NCI-H1105 (cell line): ENCODE measurements around the gene NHS.

ENCODE experiments used
- DNase-seq: peaks from one replicate; lab custom pipeline; 2025; lab: John Stamatoyannopoulos, UW

The NHS gene

GRCh38 chrX:17736856-17737709, 362.1 kb downstream of the NHS start, which contains the start of gene SCML1:
TSS of gene SCML1 (plus strand) at chrX:17737493. CDS start at chrX:17744187, 6,694 bp downstream.
- peak; percentile 95 for DNase-seq

- no peak for DNase-seq
Observed at GRCh38 chrX:17737710-17737985, 362.6 kb downstream of the NHS start.

GRCh38 chrX:17737986-17738713, 363.1 kb downstream of the NHS start:
- DNase-seq = peak; percentile 14

GRCh38 chrX:17738737-17739535, 363.9 kb downstream of the NHS start:
- no peak for DNase-seq

GRCh38 chrX:17740137-17741122, 365.4 kb downstream of the NHS start:
- no peak for DNase-seq

GRCh38 chrX:17741123-17741511, 366.1 kb downstream of the NHS start:
- DNase-seq = no peak

GRCh38 chrX:17743913-17744312, 368.9 kb downstream of the NHS start:
- DNase-seq = no peak

- DNase-seq = no peak
Observed at GRCh38 chrX:17744896-17745523, 370.0 kb downstream of the NHS start.

GRCh38 chrX:17747692-17748091, 372.7 kb downstream of the NHS start:
- no peak for DNase-seq

- DNase-seq = no peak
Observed at GRCh38 chrX:17748684-17749083, 373.7 kb downstream of the NHS start.

GRCh38 chrX:17750436-17750835, 375.4 kb downstream of the NHS start:
- no peak for DNase-seq

- DNase-seq = no peak
Observed at GRCh38 chrX:17758382-17758781, 383.4 kb downstream of the NHS start.

GRCh38 chrX:17759990-17760389, 385.0 kb downstream of the NHS start:
- DNase-seq = no peak

- DNase-seq = no peak
Observed at GRCh38 chrX:17767734-17768133, 392.7 kb downstream of the NHS start.

- no peak for DNase-seq
Observed at GRCh38 chrX:17768997-17769396, 394.0 kb downstream of the NHS start.

- no peak for DNase-seq
Observed at GRCh38 chrX:17769701-17770269, 394.8 kb downstream of the NHS start.

GRCh38 chrX:17773221-17773876, 398.3 kb downstream of the NHS start:
- no peak for DNase-seq

- no peak for DNase-seq
Observed at GRCh38 chrX:17774053-17774452, 399.1 kb downstream of the NHS start.

GRCh38 chrX:17778997-17779396, 404.0 kb downstream of the NHS start:
- DNase-seq = no peak

GRCh38 chrX:17779434-17779833, 404.4 kb downstream of the NHS start:
- DNase-seq = no peak
